ENCODE measurements around the gene CAD. TPM values are rescaled to one million over a fixed set of nuclear protein-coding genes. Genes with fewer than 3 reads are reported as not detected.

Gene CAD
- total and polyA plus RNA-seq, 10 of the 15 experiments (the other 5 are each of a cell fraction or from before 2014, with no cell fraction given) = 7.6 to 119 (median 50.7) TPM

- Histone ChIP-seq H3K79me2 (ENCODE audit: control insufficient read depth, insufficient read depth, low read length) (no peaks in the 10 kb centered on the region), H3K27me3 (replicated peaks in 1 of 2; ENCODE audit: control insufficient read depth in 2 of 2, insufficient read depth in 2 of 2, low read length in 1 of 2) (peaks cover 2 to 9% of the 10 kb centered on the region in 2 experiments; a peak in 3 of 4 replicates), H4K20me1 (ENCODE audit: control insufficient read depth, insufficient read depth) (no peaks in the 10 kb centered on the region), H3K4me1 (ENCODE audit: control insufficient read depth, insufficient read depth, low read length) (no peaks in the 10 kb centered on the region), H3K27ac (ENCODE audit: control insufficient read depth, insufficient read depth) (no peak overlapping the region), H3K9ac (ENCODE audit: control insufficient read depth, insufficient read depth, low read length) (no peak overlapping the region), H3K9me3 (replicated peaks; ENCODE audit: control insufficient read depth, insufficient read depth, low read length) (no peaks in the 10 kb centered on the region), H3K4me3 (no peak overlapping the region), H2AFZ (ENCODE audit: control insufficient read depth, low read depth, low read length) (no peak overlapping the region), H3K4me2 (ENCODE audit: control insufficient read depth, insufficient read depth) (no peak overlapping the region), H3K36me3 (ENCODE audit: control insufficient read depth in 2 of 2, insufficient read depth in 2 of 2, low read length in 1 of 2) (no peaks in the 10 kb centered on the region)
- RAD21 ChIA-PET (ENCODE audit: unreplicated experiment) = no interaction called here
- no TSS peak for BruUV-seq (replicated peaks)
- SMC1A ChIA-PET (ENCODE audit: uncharacterized antibody, unreplicated experiment) = interaction anchor here (0.9 kb wide), 1 partner anchor 80 kb away, joined by 3 read pairs; no protein-coding TSS in a partner anchor
- DNase-seq (ENCODE audit: low read depth, low spot score) = no peak
- TF ChIP-seq EZH2 (IDR thresholded peaks at IDR 0.05; ENCODE audit: borderline replicate concordance, control insufficient read depth, low read depth, low read length) (no peak), HDAC6 (IDR thresholded peaks at IDR 0.05; ENCODE audit: unreplicated experiment) (no peak)
- TF ChIP-seq, protein P1, sequence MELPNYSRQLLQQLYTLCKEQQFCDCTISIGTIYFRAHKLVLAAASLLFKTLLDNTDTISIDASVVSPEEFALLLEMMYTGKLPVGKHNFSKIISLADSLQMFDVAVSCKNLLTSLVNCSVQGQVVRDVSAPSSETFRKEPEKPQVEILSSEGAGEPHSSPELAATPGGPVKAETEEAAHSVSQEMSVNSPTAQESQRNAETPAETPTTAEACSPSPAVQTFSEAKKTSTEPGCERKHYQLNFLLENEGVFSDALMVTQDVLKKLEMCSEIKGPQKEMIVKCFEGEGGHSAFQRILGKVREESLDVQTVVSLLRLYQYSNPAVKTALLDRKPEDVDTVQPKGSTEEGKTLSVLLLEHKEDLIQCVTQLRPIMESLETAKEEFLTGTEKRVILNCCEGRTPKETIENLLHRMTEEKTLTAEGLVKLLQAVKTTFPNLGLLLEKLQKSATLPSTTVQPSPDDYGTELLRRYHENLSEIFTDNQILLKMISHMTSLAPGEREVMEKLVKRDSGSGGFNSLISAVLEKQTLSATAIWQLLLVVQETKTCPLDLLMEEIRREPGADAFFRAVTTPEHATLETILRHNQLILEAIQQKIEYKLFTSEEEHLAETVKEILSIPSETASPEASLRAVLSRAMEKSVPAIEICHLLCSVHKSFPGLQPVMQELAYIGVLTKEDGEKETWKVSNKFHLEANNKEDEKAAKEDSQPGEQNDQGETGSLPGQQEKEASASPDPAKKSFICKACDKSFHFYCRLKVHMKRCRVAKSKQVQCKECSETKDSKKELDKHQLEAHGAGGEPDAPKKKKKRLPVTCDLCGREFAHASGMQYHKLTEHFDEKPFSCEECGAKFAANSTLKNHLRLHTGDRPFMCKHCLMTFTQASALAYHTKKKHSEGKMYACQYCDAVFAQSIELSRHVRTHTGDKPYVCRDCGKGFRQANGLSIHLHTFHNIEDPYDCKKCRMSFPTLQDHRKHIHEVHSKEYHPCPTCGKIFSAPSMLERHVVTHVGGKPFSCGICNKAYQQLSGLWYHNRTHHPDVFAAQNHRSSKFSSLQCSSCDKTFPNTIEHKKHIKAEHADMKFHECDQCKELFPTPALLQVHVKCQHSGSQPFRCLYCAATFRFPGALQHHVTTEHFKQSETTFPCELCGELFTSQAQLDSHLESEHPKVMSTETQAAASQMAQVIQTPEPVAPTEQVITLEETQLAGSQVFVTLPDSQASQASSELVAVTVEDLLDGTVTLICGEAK (IDR thresholded peaks at IDR 0.05; ENCODE audit: borderline replicate concordance) = no peak
- in situ Hi-C loops (cut with MboI) = no loop called here
- FAIRE-seq = no peak
- 26% methylated on average over 13 of the region's 13 CpGs for WGBS (ENCODE audit: insufficient coverage, insufficient replicate concordance, low lambda C conversion rate, missing lambda C conversion rate)
- ATAC-seq = no peak; the same call in 2 of the 3 replicates
- intact Hi-C loops (cut with micrococcal nuclease; ENCODE audit: unreplicated experiment) = no loop called here
- CTCF ChIA-PET = interaction anchor here (0.6 to 1.6 kb wide), 3 partner anchors 12 to 63 kb away, joined by 3 to 4 read pairs (median 3); no protein-coding TSS in a partner anchor
- POLR2A ChIA-PET = no interaction called here
Observed at GRCh38 chr2:27255187-27255586, 38.0 kb downstream of the CAD start.

All from GM12878 (cell line).